K562 (cell line): ENCODE measurements around the gene ASB10. TPM values are rescaled to one million over a fixed set of nuclear protein-coding genes. Genes with fewer than 3 reads are reported as not detected.

Source experiments
- ATAC-seq: fragments of 200-7000 bp; cut with Tn5 transposase; 3 replicates; pipeline ENCODE4 v1.9.1; 2020; ENCODE audit warnings: moderate library complexity
- BruUV-seq: library from RNA; stranded (reverse); fragments of 400-500 nt; replicated peaks from 2 replicates; lab custom pipeline; 2021; lab: Mats Ljungman, UMichigan
- CTCF ChIA-PET: fragments of 300-600 bp; formaldehyde crosslinking; extraction: SDS; loops from one replicate; lab custom pipeline; 2021; ENCODE audit warnings: low intra/inter-chr PET ratio; lab: Yijun Ruan, JAX
- POLR2A ChIA-PET: fragments of 300-600, 350-650 bp; sonication (Branson Sonifier 250); formaldehyde crosslinking; extraction: SDS; loops from one replicate; lab custom pipeline; 2021; ENCODE audit warnings: antibody characterized with exemption, inconsistent platforms; lab: Yijun Ruan, JAX
- DNase-seq, 4 experiments: peaks; one replicate each; pipeline versions ENCODE4 v3.0.0 to v3.0.0-alpha.2; 2011 to 2018; ENCODE audit warnings: low spot score in 3 of 4, mixed read lengths in 3 of 4; ENCODE audit errors: extremely low read depth in 1 of 4
- FAIRE-seq: peaks from 2 replicates; lab custom pipeline; 2011; peaks lifted over from hg19 to GRCh38; lab: Jason Lieb, UNC
- H2AFZ ChIP-seq: 2 replicates; pipeline ENCODE4 v1.6.0; 2011; ENCODE audit warnings: low read depth, low read length, control low read depth, inconsistent platforms
- H3K27ac ChIP-seq: fragments of 200-600 bp; 3 replicates; pipeline ENCODE4 v1.8.0; 2011; ENCODE audit warnings: low read depth, mild to moderate bottlenecking, control low read depth, inconsistent platforms, low read length, moderate library complexity, mixed read lengths; ENCODE audit errors: extremely low read depth
- H3K27me3 ChIP-seq, 2 experiments: fragments of 300-600 bp in 1 of 2; 2 replicates in 1 of 2; 3 replicates in 1 of 2; pipeline versions ENCODE4 v1.6.0 to v1.8.0; 2011; ENCODE audit warnings: inconsistent platforms in 2 of 2, low read length in 2 of 2, mild to moderate bottlenecking in 1 of 2, mixed read lengths in 1 of 2, moderate library complexity in 1 of 2; ENCODE audit not compliant: control insufficient read depth in 2 of 2, insufficient read depth in 2 of 2
- H3K36me3 ChIP-seq: fragments of 300-600 bp; 3 replicates; pipeline ENCODE4 v1.8.0; 2011; ENCODE audit warnings: mild to moderate bottlenecking, low read length, inconsistent platforms; ENCODE audit not compliant: control insufficient read depth, insufficient read depth
- H3K4me1 ChIP-seq, 2 experiments: fragments of 200-600 bp in 1 of 2; replicated peaks in 1 of 2; 2 replicates in 1 of 2; 3 replicates in 1 of 2; pipeline versions ENCODE4 v1.5.1 to v1.8.0; 2011; ENCODE audit warnings: inconsistent platforms in 2 of 2, low read length in 2 of 2, mild to moderate bottlenecking in 1 of 2, mixed read lengths in 1 of 2, moderate library complexity in 1 of 2; ENCODE audit not compliant: control insufficient read depth in 2 of 2, insufficient read depth in 2 of 2
- H3K4me2 ChIP-seq: 2 replicates; pipeline ENCODE4 v1.6.1; 2011; ENCODE audit warnings: low read length, control low read depth, inconsistent platforms, mixed read lengths; ENCODE audit not compliant: insufficient read depth
- H3K4me3 ChIP-seq: fragments of 200-600 bp; sonication (generic), shearing (Covaris generic); 2 replicates; pipeline ENCODE4 v1.5.1; 2016; ENCODE audit warnings: control low read depth, inconsistent platforms
- H3K79me2 ChIP-seq: fragments of 200-600 bp; 3 replicates; pipeline ENCODE4 v1.8.0; 2011; ENCODE audit warnings: low read length, inconsistent platforms; ENCODE audit not compliant: control insufficient read depth, insufficient read depth
- H3K9ac ChIP-seq, 2 experiments: 2 replicates each; pipeline versions ENCODE4 v1.6.0 to v1.6.1; 2011; ENCODE audit warnings: low read depth in 2 of 2, low read length in 2 of 2, control low read depth in 1 of 2, inconsistent platforms in 1 of 2, mild to moderate bottlenecking in 1 of 2, mixed read lengths in 1 of 2; ENCODE audit not compliant: insufficient read depth in 1 of 2
- H3K9me1 ChIP-seq: one replicate; pipeline ENCODE4 v1.6.0; 2011; ENCODE audit warnings: inconsistent platforms, mild to moderate bottlenecking, low read length, moderate library complexity; ENCODE audit not compliant: control insufficient read depth, insufficient read depth
- H3K9me3 ChIP-seq: replicated peaks from 2 replicates; pipeline ENCODE4 v1.5.1; 2011; ENCODE audit warnings: low read depth, low read length, inconsistent platforms; ENCODE audit not compliant: control insufficient read depth, insufficient read depth
- H4K20me1 ChIP-seq: replicated peaks from 2 replicates; pipeline ENCODE4 v1.6.1; 2011; ENCODE audit warnings: low read length, inconsistent platforms, mixed read lengths; ENCODE audit not compliant: control insufficient read depth, insufficient read depth
- CXXC5 ChIP-seq: fragments of 250-450 bp; sonication (Bioruptor Pico); IDR thresholded peaks from 2 replicates; pipeline ENCODE4 v1.8.0; 2022; ENCODE audit warnings: inconsistent platforms, mild to moderate bottlenecking, moderate library complexity
- PHF21A ChIP-seq: fragments of 450-650 bp; IDR thresholded peaks from 2 replicates; pipeline ENCODE4 v1.6.1; 2017; ENCODE audit warnings: low read depth, borderline replicate concordance
- RBFOX2 ChIP-seq: fragments of 200-400 bp; formaldehyde crosslinking; IDR thresholded peaks from 2 replicates; pipeline ENCODE4 v1.6.1; 2017; ENCODE audit warnings: low read depth, mild to moderate bottlenecking, low read length, moderate library complexity
- STAG1 ChIP-seq: sonication (generic); formaldehyde crosslinking; IDR thresholded peaks from 2 replicates; pipeline ENCODE4 v1.5.0; 2020; ENCODE audit warnings: missing genetic modification reagents, borderline replicate concordance
- WGBS: fragments of 100-300 bp; shearing (Covaris generic); methylation state at CpG from one replicate; pipeline ENCODE4 v1.1.6; 2016; ENCODE audit warnings: low coverage, mixed read lengths; ENCODE audit not compliant: insufficient coverage; ENCODE audit errors: missing lambda C conversion rate; 5-methylcytosine and 5-hydroxymethylcytosine counted together
- in situ Hi-C: fragments of 300-500 bp; cut with MboI; formaldehyde crosslinking; loops from 4 replicates; pipeline ENCODE4 v1.15.0; 2018; ENCODE audit warnings: inconsistent platforms, mixed read lengths
- intact Hi-C: fragments of 100-400 bp; cut with micrococcal nuclease; formaldehyde crosslinking; loops from 2 replicates; pipeline ENCODE4 v1.14.2; 2022
- polyA plus RNA-seq, 8 experiments: library from polyadenylated mRNA; depleted of rRNA in 4 of 8; stranded (reverse) in 5 of 8; unstranded in 3 of 8; fragments of >200 nt; fragmentation: Nextera tagmentation in 2 of 8; fragmentation: Illumina TruSeq in 1 of 8; extraction: Ambion mirVana in 2 of 8; extraction: Trizol in 1 of 8; gene quantifications; 2 replicates each; pipeline versions ENCODE4 v1.2.1 to v1.2.3, GENCODE V29; 2011 to 2014; ENCODE audit warnings: inconsistent platforms in 1 of 8, missing spikeins in 1 of 8
- total RNA-seq, 7 experiments: library from RNA; depleted of rRNA in 6 of 7; stranded (reverse); fragments of >200 nt in 6 of 7; fragmentation: Illumina TruSeq in 2 of 7; extraction: Trizol in 2 of 7; gene quantifications; 2 replicates each; pipeline versions ENCODE4 v1.2.1 to v1.2.3, GENCODE V29; 2011 to 2021; ENCODE audit warnings: low replicate concordance in 1 of 7
- TF ChIP-seq, protein P1 (sequence below): fragments of 450-650 bp; IDR thresholded peaks from 2 replicates; pipeline ENCODE4 v1.6.1; 2017; ENCODE audit warnings: mild to moderate bottlenecking, moderate library complexity
- TF ChIP-seq, protein P2 (sequence below): sonication (generic); formaldehyde crosslinking; IDR thresholded peaks from 2 replicates; pipeline ENCODE4 v1.8.1; 2023; ENCODE audit warnings: mild to moderate bottlenecking, missing genetic modification reagents

Gene ASB10
- total and polyA plus RNA-seq, 9 of the 15 experiments (the other 6 are each of a cell fraction or from before 2014, with no cell fraction given) = not detected

DNA sequence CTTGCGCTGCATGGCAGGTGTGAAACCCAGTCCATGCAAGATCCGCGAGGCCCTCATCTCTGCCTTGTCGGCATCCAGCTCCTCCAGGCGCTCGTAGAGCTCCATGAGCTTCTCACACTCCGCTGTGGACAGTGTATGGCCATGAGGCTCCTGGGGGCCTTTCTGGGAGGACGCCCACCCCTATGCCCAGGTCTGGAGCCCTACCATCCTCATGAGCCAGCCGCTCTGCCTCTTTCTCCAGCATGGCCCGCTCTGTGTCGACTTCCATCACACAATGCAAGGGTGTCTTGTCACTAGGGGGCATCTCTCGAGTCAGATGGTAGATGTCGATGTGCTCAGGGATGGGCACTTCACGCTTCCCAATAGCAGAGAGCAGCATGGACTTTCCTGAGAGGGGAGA, 36.7 kb upstream of the ASB10 start:
- 95% methylated on average over 14 of the region's 14 CpGs for WGBS
- H2AFZ ChIP-seq = no peak overlapping the region
- no peak overlapping the region for H3K9ac ChIP-seq
- H3K27me3 ChIP-seq = no peaks in the 10 kb centered on the region
- peak; percentile 37; the same call in 1 of the 2 replicates for TF ChIP-seq RBFOX2
- TF ChIP-seq CXXC5 (CRISPR knock-in tag) = no peak
- no TSS peak for BruUV-seq
- FAIRE-seq (no peak), DNase-seq (no peak), ATAC-seq (no peak)
- H3K9me1 ChIP-seq = peaks cover 6% of the 10 kb centered on the region
- H3K27ac ChIP-seq = no peak overlapping the region
- peaks cover 73% of the 10 kb centered on the region for H3K36me3 ChIP-seq
- peaks cover 17 to 20% of the 10 kb centered on the region in 2 experiments; a peak in 4 of 5 replicates for H3K4me1 ChIP-seq
- POLR2A ChIA-PET = interaction anchor here (1.2 to 1.8 kb wide), 2 partner anchors 10 to 12 kb away, joined by 3 to 5 read pairs; no protein-coding TSS in a partner anchor
- intact Hi-C loops (no loop called here), in situ Hi-C loops (no loop called here)
- no peaks in the 10 kb centered on the region for H4K20me1 ChIP-seq
- H3K4me2 ChIP-seq = no peak overlapping the region
- no peak overlapping the region for H3K4me3 ChIP-seq
- no peaks in the 10 kb centered on the region for H3K9me3 ChIP-seq
- CTCF ChIA-PET = interaction anchor here (0.6 kb wide), 1 partner anchor 687 kb away, joined by 6 read pairs; no protein-coding TSS in a partner anchor
- H3K79me2 ChIP-seq = peaks cover 23% of the 10 kb centered on the region

DNA sequence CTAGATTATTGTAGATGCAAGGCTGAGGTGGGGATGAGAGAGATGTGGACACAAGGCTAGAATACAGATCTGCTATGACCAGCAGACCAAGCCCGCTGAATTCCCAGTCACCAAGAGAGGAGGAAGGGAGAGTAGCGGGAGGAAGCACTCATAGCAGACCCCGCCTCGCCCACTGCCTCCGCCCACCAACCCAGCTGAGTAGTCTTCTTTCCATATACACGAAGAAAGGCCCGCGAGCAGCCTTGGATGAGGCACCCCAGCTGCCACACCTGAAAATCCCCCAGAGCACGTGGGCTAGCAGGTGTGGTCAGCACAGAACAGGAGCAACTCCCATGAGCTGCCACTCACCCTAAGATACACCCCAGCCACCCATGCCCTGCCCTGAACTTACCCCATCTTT, 31.1 kb upstream of the ASB10 start:
- H3K9me1 ChIP-seq = no peaks in the 10 kb centered on the region
- H3K4me3 ChIP-seq = no peak overlapping the region
- no peak overlapping the region for H3K9ac ChIP-seq
- H3K4me2 ChIP-seq = no peak overlapping the region
- no peak overlapping the region for H2AFZ ChIP-seq
- CTCF ChIA-PET = no interaction called here
- WGBS = 91% methylated on average over 9 of the region's 9 CpGs
- no peak for ATAC-seq
- no peaks in the 10 kb centered on the region for H3K9me3 ChIP-seq
- in situ Hi-C loops (no loop called here), intact Hi-C loops (no loop called here)
- H3K27ac ChIP-seq = no peak overlapping the region
- TF ChIP-seq STAG1 (CRISPR knock-in tag) (0 out of 2 replicates have a peak, but pooled peaks have one; percentile 3), PHF21A (no peak), RBFOX2 (0 out of 2 replicates have a peak, but pooled peaks have one; percentile 11)
- TF ChIP-seq, protein P1, sequence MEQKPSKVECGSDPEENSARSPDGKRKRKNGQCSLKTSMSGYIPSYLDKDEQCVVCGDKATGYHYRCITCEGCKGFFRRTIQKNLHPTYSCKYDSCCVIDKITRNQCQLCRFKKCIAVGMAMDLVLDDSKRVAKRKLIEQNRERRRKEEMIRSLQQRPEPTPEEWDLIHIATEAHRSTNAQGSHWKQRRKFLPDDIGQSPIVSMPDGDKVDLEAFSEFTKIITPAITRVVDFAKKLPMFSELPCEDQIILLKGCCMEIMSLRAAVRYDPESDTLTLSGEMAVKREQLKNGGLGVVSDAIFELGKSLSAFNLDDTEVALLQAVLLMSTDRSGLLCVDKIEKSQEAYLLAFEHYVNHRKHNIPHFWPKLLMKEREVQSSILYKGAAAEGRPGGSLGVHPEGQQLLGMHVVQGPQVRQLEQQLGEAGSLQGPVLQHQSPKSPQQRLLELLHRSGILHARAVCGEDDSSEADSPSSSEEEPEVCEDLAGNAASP = no peak
- TF ChIP-seq, protein P2, sequence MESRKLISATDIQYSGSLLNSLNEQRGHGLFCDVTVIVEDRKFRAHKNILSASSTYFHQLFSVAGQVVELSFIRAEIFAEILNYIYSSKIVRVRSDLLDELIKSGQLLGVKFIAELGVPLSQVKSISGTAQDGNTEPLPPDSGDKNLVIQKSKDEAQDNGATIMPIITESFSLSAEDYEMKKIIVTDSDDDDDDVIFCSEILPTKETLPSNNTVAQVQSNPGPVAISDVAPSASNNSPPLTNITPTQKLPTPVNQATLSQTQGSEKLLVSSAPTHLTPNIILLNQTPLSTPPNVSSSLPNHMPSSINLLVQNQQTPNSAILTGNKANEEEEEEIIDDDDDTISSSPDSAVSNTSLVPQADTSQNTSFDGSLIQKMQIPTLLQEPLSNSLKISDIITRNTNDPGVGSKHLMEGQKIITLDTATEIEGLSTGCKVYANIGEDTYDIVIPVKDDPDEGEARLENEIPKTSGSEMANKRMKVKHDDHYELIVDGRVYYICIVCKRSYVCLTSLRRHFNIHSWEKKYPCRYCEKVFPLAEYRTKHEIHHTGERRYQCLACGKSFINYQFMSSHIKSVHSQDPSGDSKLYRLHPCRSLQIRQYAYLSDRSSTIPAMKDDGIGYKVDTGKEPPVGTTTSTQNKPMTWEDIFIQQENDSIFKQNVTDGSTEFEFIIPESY (CRISPR knock-in tag) = no peak
- no peaks in the 10 kb centered on the region for H3K79me2 ChIP-seq
- H3K36me3 ChIP-seq = peaks cover 97% of the 10 kb centered on the region
- no peaks in the 10 kb centered on the region for H3K27me3 ChIP-seq
- H4K20me1 ChIP-seq = 0 out of 2 replicates have a peak, but pooled peaks cover 7% of the 10 kb centered on the region
- FAIRE-seq = no peak
- no TSS peak for BruUV-seq
- no peak for DNase-seq
- H3K4me1 ChIP-seq = no peaks in the 10 kb centered on the region; a peak in 1 of 5 replicates
- POLR2A ChIA-PET = interaction anchor here (0.6 to 2.3 kb wide), 3 partner anchors 9 to 25 kb away, joined by 4 to 12 read pairs (median 12); partner anchors contain the start of gene ABCF2
